A549 (cell line): ENCODE data around the gene PTPRJ. TPM values are rescaled to one million over a fixed set of nuclear protein-coding genes. Genes with fewer than 3 reads are reported as not detected.
A peak's percentile ranks its signal among the peaks of the same experiment; 100 is the strongest.

Experiments used
- ATAC-seq, 2 experiments: fragments of 200-7000 bp in 1 of 2; fragments of >200 bp in 1 of 2; cut with Nextera tagmentation in 1 of 2; cut with Tn5 transposase in 1 of 2; 3 replicates each; pipeline versions ENCODE4 v1.8.0 to v1.9.1; 2018 to 2020; ENCODE audit warnings: mild to moderate bottlenecking in 1 of 2, moderate library complexity in 1 of 2
- CTCF ChIA-PET: fragments of 300-600 bp; sonication (Branson Sonifier 250); formaldehyde crosslinking; extraction: SDS; loops from one replicate; lab custom pipeline; 2021; ENCODE audit warnings: antibody characterized with exemption, inconsistent platforms; lab: Yijun Ruan, JAX
- POLR2A ChIA-PET: fragments of 350-600 bp; formaldehyde crosslinking; extraction: SDS; loops from one replicate; lab custom pipeline; 2021; ENCODE audit warnings: antibody characterized with exemption, inconsistent platforms; lab: Yijun Ruan, JAX
- DNase-seq, 2 experiments: peaks; one replicate each; pipeline versions ENCODE4 v3.0.0 to v3.0.0-alpha.2; 2011 to 2016; ENCODE audit warnings: low read depth in 1 of 2, low spot score in 1 of 2
- FAIRE-seq: peaks from 2 replicates; lab custom pipeline; 2011; peaks lifted over from hg19 to GRCh38; lab: Jason Lieb, UNC
- H3K27ac ChIP-seq, 2 experiments: fragments of >200 bp; sonication (Bioruptor Twin); formaldehyde crosslinking; 3 replicates each; pipeline ENCODE4 v1.5.1; 2016 to 2017
- H3K4me1 ChIP-seq: fragments of >200 bp; sonication (Bioruptor Twin); formaldehyde crosslinking; 3 replicates; pipeline ENCODE4 v1.6.1; 2016
- H3K4me2 ChIP-seq: fragments of >200 bp; sonication (Bioruptor Twin); formaldehyde crosslinking; 3 replicates; pipeline ENCODE4 v1.6.1; 2016
- H3K4me3 ChIP-seq: fragments of >200 bp; sonication (Bioruptor Twin); formaldehyde crosslinking; 3 replicates; pipeline ENCODE4 v1.5.1; 2016
- H3K9me3 ChIP-seq: fragments of >200 bp; sonication (Bioruptor Twin); formaldehyde crosslinking; 3 replicates; pipeline ENCODE4 v1.6.1; 2016
- CHD4 ChIP-seq: fragments of 200-600 bp; sonication (generic); IDR thresholded peaks from 2 replicates; pipeline ENCODE4 v1.6.1; 2016; ENCODE audit warnings: antibody characterized with exemption, mild to moderate bottlenecking, borderline replicate concordance
- CTCF ChIP-seq: fragments of >200 bp; sonication (Bioruptor Twin); formaldehyde crosslinking; IDR thresholded peaks from 3 replicates; pipeline ENCODE4 v1.5.1; 2016
- EHF ChIP-seq: fragments of 250-450 bp; sonication (Bioruptor Pico); IDR thresholded peaks from 2 replicates; pipeline ENCODE4 v1.5.0; 2020; ENCODE audit warnings: mild to moderate bottlenecking
- FOSB ChIP-seq: fragments of 250-450 bp; sonication (Bioruptor Pico); IDR thresholded peaks from 2 replicates; pipeline ENCODE4 v1.5.0; 2020; ENCODE audit warnings: mild to moderate bottlenecking, moderate library complexity
- FOXS1 ChIP-seq: fragments of 250-450 bp; sonication (Bioruptor Pico); IDR thresholded peaks from 2 replicates; pipeline ENCODE4 v1.5.0; 2020; ENCODE audit warnings: mild to moderate bottlenecking, moderate library complexity
- HOXA7 ChIP-seq: fragments of 250-450 bp; sonication (Bioruptor Pico); IDR thresholded peaks from 2 replicates; pipeline ENCODE4 v1.5.0; 2020; ENCODE audit warnings: mild to moderate bottlenecking, moderate library complexity
- HOXB5 ChIP-seq: fragments of 250-450 bp; sonication (Bioruptor Pico); IDR thresholded peaks from 2 replicates; pipeline ENCODE4 v1.5.0; 2020; ENCODE audit warnings: mild to moderate bottlenecking, moderate library complexity
- JUN ChIP-seq, 2 experiments: fragments of >200 bp; sonication (Bioruptor Twin); formaldehyde crosslinking; IDR thresholded peaks; 2 replicates in 1 of 2; 3 replicates in 1 of 2; pipeline ENCODE4 v1.6.1; 2016 to 2017
- JUNB ChIP-seq: fragments of >200 bp; sonication (Bioruptor Twin); formaldehyde crosslinking; IDR thresholded peaks from 2 replicates; pipeline ENCODE4 v1.6.1; 2016
- KDM1A ChIP-seq: fragments of 200-600 bp; sonication (generic); IDR thresholded peaks from 2 replicates; pipeline ENCODE4 v1.6.1; 2016; ENCODE audit warnings: low read depth, mild to moderate bottlenecking
- NFE2L2 ChIP-seq: fragments of 150-350 bp; conservative IDR thresholded peaks from 2 replicates; pipeline ENCODE4 v1.6.1; 2014; ENCODE audit warnings: low read length
- NPAS2 ChIP-seq: fragments of 250-450 bp; sonication (Bioruptor Pico); IDR thresholded peaks from 2 replicates; pipeline ENCODE4 v1.8.0; 2022; ENCODE audit warnings: mild to moderate bottlenecking, moderate library complexity, borderline replicate concordance
- NR3C1 ChIP-seq: fragments of >200 bp; sonication (Bioruptor Twin); formaldehyde crosslinking; IDR thresholded peaks from 3 replicates; pipeline ENCODE4 v1.6.1; 2017
- POLR2AphosphoS2 ChIP-seq: conservative IDR thresholded peaks from 2 replicates; pipeline ENCODE4 v1.6.1; 2012; ENCODE audit warnings: low read length, improper control_type of control experiment, inconsistent platforms
- REST ChIP-seq: fragments of 200-600 bp; sonication (generic); IDR thresholded peaks from 2 replicates; pipeline ENCODE4 v1.6.1; 2016; ENCODE audit warnings: antibody characterized with exemption, mild to moderate bottlenecking, moderate library complexity
- ZNF302 ChIP-seq: fragments of 250-450 bp; sonication (Bioruptor Pico); IDR thresholded peaks from 2 replicates; pipeline ENCODE4 v1.9.0; 2021; ENCODE audit warnings: inconsistent platforms, mild to moderate bottlenecking, moderate library complexity
- WGBS: methylation state at CpG from one replicate; pipeline ENCODE4 v1.1.6; 2017; ENCODE audit errors: missing lambda C conversion rate; 5-methylcytosine and 5-hydroxymethylcytosine counted together
- polyA plus RNA-seq, 4 experiments: library from polyadenylated mRNA; depleted of rRNA in 3 of 4; stranded (reverse); fragments of >200 nt; fragmentation: RNase III in 1 of 4; extraction: RNeasy Plus Mini Kit Qiagen cat#74134 plus additional on column Dnase treatment in 1 of 4; gene quantifications; 2 replicates in 3 of 4; 3 replicates in 1 of 4; pipeline ENCODE4 v1.2.3, GENCODE V29; 2011 to 2017
- TF ChIP-seq, protein P1 (sequence below): IDR thresholded peaks from 2 replicates; pipeline ENCODE4 v1.6.1; 2012; ENCODE audit warnings: low read depth, borderline replicate concordance

The PTPRJ gene
- polyA plus RNA-seq, 2 of the 4 experiments (the other 2 are of a cell fraction): 30.3 to 50.5 TPM

DNA sequence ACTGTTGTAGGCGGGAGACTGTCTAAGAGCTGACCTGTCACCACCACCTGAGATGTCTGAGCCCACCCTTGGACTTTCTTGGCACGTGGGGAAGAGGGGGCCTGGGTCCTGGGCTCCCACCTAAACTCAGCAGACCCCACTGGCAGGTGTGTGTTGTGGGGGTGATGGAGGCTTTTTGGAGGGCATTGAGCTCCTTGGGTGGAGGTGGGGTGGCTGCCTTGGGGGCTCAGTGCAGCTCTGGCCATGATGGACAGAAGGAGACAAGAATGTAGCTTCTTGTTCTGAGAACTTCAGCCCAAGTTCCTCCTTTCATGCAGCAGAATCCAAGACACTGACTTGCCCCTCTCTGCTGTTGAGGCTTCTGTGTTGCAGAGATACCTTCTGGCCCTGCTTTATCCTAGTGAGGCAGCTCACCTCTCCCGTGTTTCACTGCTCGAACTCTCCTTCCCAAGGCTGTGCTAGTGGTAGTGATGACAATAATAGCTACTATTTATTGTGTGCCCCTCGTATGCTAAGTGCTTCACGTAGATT is 119.6 kb downstream of the PTPRJ start:
- TF ChIP-seq JUNB (no peak), ZNF302 (CRISPR knock-in tag) (no peak)
- ChIA-PET CTCF (interaction anchor here (0.6 to 20.1 kb wide), 7 partner anchors 8 to 294 kb away, joined by 3 to 478 read pairs (median 5); no protein-coding TSS in a partner anchor), POLR2A (no interaction called here)
- FAIRE-seq: no peak
- 90% methylated on average over 6 of the region's 6 CpGs for WGBS
- Histone ChIP-seq H3K4me3 (no peak overlapping the region), H3K27ac (peak overlapping the region in 1 of 2 experiments; percentile 1; a peak in 1 of 6 replicates), H3K9me3 (no peaks in the 10 kb centered on the region), H3K4me2 (no peak overlapping the region), H3K4me1 (peaks cover 85% of the 10 kb centered on the region)
- no peak for ATAC-seq
- DNase-seq: no peak

DNA sequence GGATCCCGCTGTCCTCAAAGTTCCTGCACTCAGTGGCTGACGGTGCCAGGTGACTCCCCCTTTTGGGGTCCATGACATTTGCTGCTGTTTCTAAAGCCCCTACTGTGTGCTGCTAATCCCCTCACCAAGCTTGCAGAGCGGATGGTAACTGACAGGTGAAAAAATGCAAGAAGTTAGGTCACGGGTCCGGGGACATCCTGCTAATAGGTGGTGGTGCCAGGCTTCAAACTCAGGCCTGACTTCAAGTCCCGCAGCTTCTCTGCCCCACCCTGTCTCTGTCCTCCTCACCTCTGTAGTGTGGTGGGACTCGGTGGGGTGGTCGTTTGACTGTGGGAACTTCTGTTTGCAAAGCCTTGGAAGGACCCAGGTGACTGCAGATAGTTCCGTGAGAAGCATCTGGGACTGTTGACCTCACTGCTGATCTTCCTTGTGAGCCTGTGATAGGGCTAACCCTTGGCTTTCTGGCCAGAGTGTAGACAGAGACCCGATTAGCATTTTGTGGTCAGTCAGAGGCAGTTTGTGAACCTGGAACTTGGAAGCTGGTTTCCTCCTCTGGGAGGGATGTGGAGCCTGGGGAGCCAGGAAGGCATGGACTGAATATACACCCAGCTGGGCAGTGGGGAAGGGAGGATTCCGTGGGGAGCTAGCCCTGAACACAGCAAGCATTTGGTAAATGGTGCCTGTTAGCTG is 120.8 kb downstream of the PTPRJ start:
- CTCF ChIA-PET: interaction anchor here (0.6 to 20.1 kb wide), 4 partner anchors 8 to 163 kb away, joined by 3 to 478 read pairs (median 5); no protein-coding TSS in a partner anchor
- TF ChIP-seq NFE2L2 (no peak), FOXS1 (CRISPR knock-in tag) (no peak), NR3C1 (no peak), KDM1A (no peak), CHD4 (no peak), JUN (IDR thresholded peaks at IDR 0.05) (no peak), HOXA7 (no peak), REST (no peak), POLR2AphosphoS2 (no peak), CTCF (no peak)
- TF ChIP-seq, protein P1, sequence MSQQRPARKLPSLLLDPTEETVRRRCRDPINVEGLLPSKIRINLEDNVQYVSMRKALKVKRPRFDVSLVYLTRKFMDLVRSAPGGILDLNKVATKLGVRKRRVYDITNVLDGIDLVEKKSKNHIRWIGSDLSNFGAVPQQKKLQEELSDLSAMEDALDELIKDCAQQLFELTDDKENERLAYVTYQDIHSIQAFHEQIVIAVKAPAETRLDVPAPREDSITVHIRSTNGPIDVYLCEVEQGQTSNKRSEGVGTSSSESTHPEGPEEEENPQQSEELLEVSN: no peak
- Histone ChIP-seq H3K27ac (peak overlapping the region; percentile 52 to 74; a peak in 5 of 6 replicates), H3K4me3 (no peak overlapping the region), H3K9me3 (no peaks in the 10 kb centered on the region), H3K4me2 (peak overlapping the region; percentile 60), H3K4me1 (peaks cover 85% of the 10 kb centered on the region)
- ATAC-seq (peak in 1 of 2 experiments; percentile 10; a peak in 2 of 6 replicates), FAIRE-seq (no peak), DNase-seq (no peak)
- POLR2A ChIA-PET: no interaction called here
- 73% methylated on average over 11 of the region's 11 CpGs for WGBS

DNA sequence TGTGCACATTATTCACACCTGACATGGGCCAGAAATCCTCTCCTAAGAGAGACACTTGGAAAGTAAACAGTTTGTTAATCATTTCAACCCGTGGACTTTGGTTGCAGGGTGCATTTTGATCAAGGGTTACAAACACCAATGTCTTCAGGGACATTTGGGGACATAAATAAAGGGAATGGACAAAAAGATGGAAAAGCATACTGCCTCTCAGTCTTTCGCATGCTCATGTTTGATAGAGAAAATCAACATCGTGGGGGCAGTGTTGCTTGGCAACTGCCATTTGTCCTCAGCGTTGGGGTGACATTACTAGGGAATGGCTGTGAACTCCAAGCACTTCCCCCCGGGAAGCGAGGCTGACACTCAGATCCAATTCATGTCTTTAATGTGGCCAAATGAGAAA is 121.6 kb downstream of the PTPRJ start:
- Histone ChIP-seq H3K9me3 (no peaks in the 10 kb centered on the region), H3K4me1 (peaks cover 85% of the 10 kb centered on the region), H3K4me2 (peak overlapping the region; percentile 60), H3K27ac (peak overlapping the region; percentile 4 to 74; a peak in 4 of 6 replicates), H3K4me3 (no peak overlapping the region)
- CTCF ChIA-PET: interaction anchor here (20.1 kb wide), 1 partner anchor 163 kb away, joined by 478 read pairs; no protein-coding TSS in a partner anchor
- FAIRE-seq (no peak), DNase-seq (no peak), ATAC-seq (no peak)
- WGBS: 57% methylated on average over 6 of the region's 6 CpGs
- POLR2A ChIA-PET: no interaction called here
- TF ChIP-seq FOSB (CRISPR knock-in tag) (no peak), EHF (no peak), KDM1A (no peak), HOXB5 (no peak), NPAS2 (CRISPR knock-in tag) (no peak), CTCF (no peak), REST (no peak)
